NT2/D1 (cell line): Measurements from ENCODE around the gene NRCAM.

Experiments
- DNase-seq: peaks from one replicate; pipeline ENCODE4 v3.0.0-alpha.2; 2011; ENCODE audit warnings: low read depth, low spot score
- H3K27me3 ChIP-seq: 2 replicates; pipeline ENCODE4 v1.6.0; 2011; ENCODE audit warnings: mild to moderate bottlenecking; ENCODE audit not compliant: insufficient read length, insufficient read depth
- H3K36me3 ChIP-seq: 2 replicates; pipeline ENCODE4 v1.6.1; 2011; ENCODE audit warnings: mild to moderate bottlenecking, low read length, mixed read lengths; ENCODE audit not compliant: insufficient read depth, insufficient read length
- H3K4me1 ChIP-seq: 2 replicates; pipeline ENCODE4 v1.5.1; 2011; ENCODE audit not compliant: insufficient read depth, insufficient read length
- H3K4me3 ChIP-seq: 2 replicates; pipeline ENCODE4 v1.5.1; 2011; ENCODE audit warnings: low read depth; ENCODE audit not compliant: insufficient read length
- H3K9ac ChIP-seq: 2 replicates; pipeline ENCODE4 v1.6.0; 2011; ENCODE audit warnings: low read depth; ENCODE audit not compliant: insufficient read length
- H3K9me3 ChIP-seq: 2 replicates; pipeline ENCODE4 v1.5.1; 2011; ENCODE audit warnings: mild to moderate bottlenecking, low read length; ENCODE audit not compliant: insufficient read depth
- SUZ12 ChIP-seq: IDR thresholded peaks from 2 replicates; pipeline ENCODE4 v1.6.1; 2011; ENCODE audit not compliant: insufficient read length, insufficient read depth; ENCODE audit errors: extremely low read depth
- YY1 ChIP-seq: IDR thresholded peaks from 2 replicates; pipeline ENCODE4 v1.6.1; 2011; ENCODE audit not compliant: insufficient read length, insufficient read depth
- ZNF274 ChIP-seq: IDR thresholded peaks from 2 replicates; pipeline ENCODE4 v1.6.1; 2011; ENCODE audit warnings: mild to moderate bottlenecking, low read depth, low read length

The NRCAM gene

DNA sequence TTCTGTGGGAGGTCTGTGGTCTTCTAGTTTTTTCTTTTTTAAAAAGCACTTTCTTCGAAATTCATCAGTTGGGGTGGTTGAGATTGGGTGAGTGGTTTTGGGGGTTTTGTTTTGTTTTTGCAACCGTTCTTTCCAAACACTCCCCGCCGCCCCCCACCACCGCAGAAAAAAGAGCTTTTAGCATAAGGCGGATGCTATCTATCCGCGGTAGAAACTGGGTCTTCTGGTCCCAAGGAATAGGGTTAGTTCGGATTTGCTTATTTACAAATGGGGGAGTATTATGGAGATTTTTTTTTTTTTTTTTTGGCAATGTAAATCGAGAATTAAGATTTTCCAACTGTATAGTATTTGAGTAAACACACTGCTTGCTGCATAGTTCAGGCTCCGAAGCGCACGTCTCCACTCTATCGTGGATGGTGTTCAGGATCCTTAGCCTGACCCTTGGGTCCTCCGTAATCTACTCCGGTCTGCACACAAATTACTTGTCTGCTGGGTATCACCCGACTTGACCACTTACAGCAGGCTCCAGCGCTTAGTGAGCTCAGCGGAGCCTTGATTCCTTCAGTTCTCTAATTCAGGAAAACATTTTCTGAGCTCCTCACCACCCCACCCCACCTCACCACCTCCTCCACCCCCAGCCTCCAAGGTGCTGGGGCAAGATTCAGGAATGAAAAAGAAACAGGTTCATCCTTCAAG is 757 bp upstream of the NRCAM start:
- TF ChIP-seq ZNF274 (no peak), SUZ12 (no peak), YY1 (no peak)
- H3K4me1 ChIP-seq: no peaks in the 10 kb centered on the region
- no peaks in the 10 kb centered on the region for H3K9me3 ChIP-seq
- peak overlapping the region; percentile 24 for H3K4me3 ChIP-seq
- H3K27me3 ChIP-seq: peaks cover 33% of the 10 kb centered on the region
- H3K36me3 ChIP-seq: no peaks in the 10 kb centered on the region
- peak overlapping the region; percentile 42 for H3K9ac ChIP-seq
- no peak for DNase-seq

DNA sequence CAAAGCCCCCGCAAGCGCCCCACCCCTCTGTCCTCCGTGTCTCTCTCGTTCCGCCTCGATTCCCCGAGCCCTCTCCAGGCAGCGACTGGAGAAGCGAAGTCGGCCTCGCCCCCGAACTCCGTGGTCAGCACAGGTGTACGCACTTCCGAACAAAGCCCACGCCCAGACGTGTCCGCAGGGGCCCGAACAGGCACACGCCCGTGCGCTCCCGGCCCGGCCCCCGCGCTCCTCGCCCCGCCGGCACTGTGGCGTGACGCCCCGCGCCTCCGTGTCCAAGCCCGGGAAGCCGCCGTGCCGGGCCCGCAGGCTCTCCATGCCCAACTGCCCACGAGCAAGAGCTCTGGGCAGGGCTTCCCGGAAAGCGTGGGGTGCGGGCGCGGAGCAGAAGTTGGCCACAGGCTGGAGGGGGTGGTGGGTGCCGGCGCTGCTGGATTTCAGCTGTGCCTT is 662 bp downstream of the NRCAM start:
- no peak for DNase-seq
- H3K9ac ChIP-seq: peak overlapping the region; percentile 81
- no peaks in the 10 kb centered on the region for H3K4me1 ChIP-seq
- TF ChIP-seq ZNF274 (no peak), SUZ12 (no peak), YY1 (no peak)
- no peaks in the 10 kb centered on the region for H3K36me3 ChIP-seq
- H3K4me3 ChIP-seq: peak overlapping the region; percentile 71
- peaks cover 33% of the 10 kb centered on the region for H3K27me3 ChIP-seq
- H3K9me3 ChIP-seq: no peaks in the 10 kb centered on the region

DNA sequence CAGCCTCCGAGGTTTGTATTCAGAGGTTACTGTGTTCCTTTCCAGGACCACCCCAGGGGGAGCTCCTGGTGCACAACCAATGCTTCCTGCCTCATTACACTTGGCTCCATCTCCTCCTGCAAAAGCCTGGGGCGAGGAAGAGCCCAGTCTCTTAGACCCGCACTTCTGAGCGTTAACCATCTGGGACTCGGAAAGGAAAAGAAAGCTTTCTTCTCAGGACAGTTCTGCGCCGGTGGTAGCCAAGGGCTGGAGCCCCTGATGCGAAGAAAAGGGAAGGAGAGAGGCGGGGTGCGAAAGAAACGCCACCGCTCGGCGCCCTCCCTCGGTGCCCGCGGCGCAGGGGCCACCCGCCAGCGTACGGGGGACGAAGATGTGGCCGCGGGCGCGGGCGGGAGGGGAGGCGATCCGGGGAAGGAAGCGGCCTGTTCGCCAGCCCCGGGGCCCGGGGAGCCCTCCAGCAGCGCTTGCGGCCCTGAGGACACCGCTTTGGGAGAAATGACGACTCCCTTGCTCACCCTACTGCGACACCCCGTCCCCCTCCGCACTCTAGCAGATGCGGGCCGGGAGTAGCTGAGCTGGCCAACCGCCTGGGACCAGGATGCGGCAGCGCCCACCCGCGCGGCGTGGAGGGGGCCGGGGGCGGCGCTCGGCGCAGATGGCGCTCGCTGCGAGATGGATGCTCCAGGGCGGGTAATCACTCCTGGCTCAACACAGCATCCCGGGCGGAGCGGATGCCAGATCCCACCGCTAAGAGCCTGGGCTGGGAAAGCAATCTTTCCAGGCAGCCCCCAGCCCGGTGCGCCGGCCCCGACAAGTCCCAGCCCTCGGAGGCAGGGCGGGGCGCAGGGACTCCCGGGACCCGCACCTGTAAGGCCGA is 1.3 kb downstream of the NRCAM start:
- Histone ChIP-seq H3K9me3 (no peaks in the 10 kb centered on the region), H3K9ac (peak overlapping the region; percentile 81), H3K36me3 (no peaks in the 10 kb centered on the region), H3K4me3 (peak overlapping the region; percentile 71), H3K4me1 (no peaks in the 10 kb centered on the region), H3K27me3 (peaks cover 33% of the 10 kb centered on the region)
- DNase-seq: peak; percentile 39
- no peak for TF ChIP-seq ZNF274
- TF ChIP-seq SUZ12: no peak
- no peak for TF ChIP-seq YY1

DNA sequence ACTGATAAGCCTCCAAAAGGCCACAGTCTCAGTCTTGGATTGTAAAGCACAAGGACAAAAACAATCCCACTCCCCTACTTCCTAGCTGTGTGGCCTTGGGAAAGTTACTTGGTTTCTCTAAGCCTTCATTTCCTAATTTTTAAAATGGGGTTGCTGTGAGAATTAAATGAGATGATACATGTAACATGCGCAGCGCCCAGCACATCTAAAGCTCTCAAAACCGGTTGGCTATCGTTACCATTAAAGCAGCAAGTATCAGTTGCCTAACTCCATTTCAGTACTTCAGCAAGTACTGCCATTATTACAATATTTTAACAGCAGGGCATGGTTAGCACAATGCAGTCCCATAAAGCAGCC is 1.9 kb downstream of the NRCAM start:
- peaks cover 33% of the 10 kb centered on the region for H3K27me3 ChIP-seq
- H3K36me3 ChIP-seq: no peaks in the 10 kb centered on the region
- no peak for TF ChIP-seq SUZ12
- no peak for TF ChIP-seq ZNF274
- TF ChIP-seq YY1: no peak
- DNase-seq: no peak
- peak overlapping the region; percentile 18 for H3K9ac ChIP-seq
- peak overlapping the region; percentile 71 for H3K4me3 ChIP-seq
- H3K4me1 ChIP-seq: no peaks in the 10 kb centered on the region
- no peaks in the 10 kb centered on the region for H3K9me3 ChIP-seq

DNA sequence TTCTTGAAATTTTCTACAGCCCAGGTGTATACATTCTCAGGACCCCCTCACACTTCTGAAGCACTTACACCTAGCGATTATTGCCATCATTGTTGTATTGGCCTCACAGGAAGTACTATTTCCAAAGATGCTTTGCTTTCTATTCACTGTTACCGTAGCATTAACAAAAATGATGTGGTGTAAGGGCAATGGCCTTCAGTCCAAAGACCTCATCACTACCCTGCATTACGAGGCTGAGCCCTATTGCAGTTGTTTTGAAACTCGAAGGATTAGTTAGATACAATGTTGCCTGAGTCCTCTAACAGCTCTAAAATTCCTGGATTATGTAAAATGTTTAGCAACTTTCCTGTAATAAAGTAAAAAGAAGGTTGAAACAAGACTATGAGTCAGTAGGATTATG is 2.9 kb downstream of the NRCAM start:
- DNase-seq: no peak
- H3K9me3 ChIP-seq: no peaks in the 10 kb centered on the region
- no peaks in the 10 kb centered on the region for H3K4me1 ChIP-seq
- H3K27me3 ChIP-seq: peaks cover 33% of the 10 kb centered on the region
- no peak overlapping the region for H3K4me3 ChIP-seq
- H3K9ac ChIP-seq: no peak overlapping the region
- H3K36me3 ChIP-seq: no peaks in the 10 kb centered on the region
- TF ChIP-seq SUZ12: no peak
- TF ChIP-seq ZNF274: no peak
- TF ChIP-seq YY1: no peak

DNA sequence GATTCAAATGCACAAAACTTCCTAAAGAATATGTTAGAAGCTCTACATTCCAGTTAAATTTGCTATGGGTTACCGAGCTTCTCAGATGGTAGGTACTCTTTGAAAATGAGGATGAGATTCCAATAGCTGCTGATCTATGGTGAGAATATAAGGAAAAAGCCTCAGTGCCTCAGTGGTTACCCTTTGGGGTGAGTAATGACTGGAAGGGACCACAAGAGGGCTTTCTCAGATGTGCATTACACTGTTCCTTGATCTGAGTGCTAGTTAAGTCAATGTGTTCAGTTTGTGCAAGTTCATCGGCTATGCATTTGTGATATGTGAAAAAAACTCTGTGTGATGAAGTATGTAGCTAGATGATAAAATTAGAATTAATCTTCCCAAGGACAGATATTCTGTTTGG is 3.5 kb downstream of the NRCAM start:
- no peak for TF ChIP-seq YY1
- H3K27me3 ChIP-seq: peaks cover 27% of the 10 kb centered on the region
- DNase-seq: no peak
- H3K4me3 ChIP-seq: no peak overlapping the region
- H3K4me1 ChIP-seq: no peaks in the 10 kb centered on the region
- H3K36me3 ChIP-seq: no peaks in the 10 kb centered on the region
- H3K9ac ChIP-seq: no peak overlapping the region
- no peaks in the 10 kb centered on the region for H3K9me3 ChIP-seq

DNA sequence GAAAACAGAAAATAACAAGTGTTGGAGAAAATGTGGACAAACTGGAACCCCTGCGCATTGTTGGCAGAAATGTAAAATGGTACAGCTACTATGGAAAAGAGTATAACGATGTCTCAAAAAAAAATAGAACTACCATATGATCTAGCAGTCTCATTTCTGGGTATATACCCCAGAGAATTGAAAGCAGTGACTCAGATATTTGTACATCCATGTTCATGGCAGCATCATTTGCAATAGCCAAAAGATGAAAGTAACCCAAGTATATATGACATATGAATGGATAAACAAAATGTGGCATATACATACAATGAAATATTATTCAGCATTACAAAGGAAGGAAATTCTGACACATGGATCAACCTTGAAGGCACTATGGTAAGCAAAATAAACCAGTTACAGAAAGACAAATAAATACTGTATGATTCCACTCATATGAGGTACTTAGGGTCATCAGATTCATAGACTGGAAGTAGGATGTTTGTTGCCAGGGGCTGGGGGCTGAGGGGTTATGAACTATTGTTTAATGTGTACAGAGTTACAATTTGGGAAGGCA is 4.9 kb downstream of the NRCAM start:
- Histone ChIP-seq H3K4me3 (no peak overlapping the region), H3K9me3 (no peaks in the 10 kb centered on the region), H3K9ac (no peak overlapping the region), H3K27me3 (peaks cover 17% of the 10 kb centered on the region), H3K4me1 (no peaks in the 10 kb centered on the region), H3K36me3 (no peaks in the 10 kb centered on the region)
- no peak for TF ChIP-seq YY1
- no peak for DNase-seq
